HL-60 (cell line): ENCODE data around the gene SLC4A5.

ENCODE experiments used
- DNase-seq, 2 experiments: peaks; one replicate each; pipeline ENCODE4 v3.0.0-alpha.2; 2010 to 2020; ENCODE audit warnings: low read depth in 1 of 2, low spot score in 1 of 2
- H3K27ac ChIP-seq: fragments of 250-450 bp; sonication (Bioruptor Pico); replicated peaks from 2 replicates; pipeline ENCODE4 v1.5.1; 2020; ENCODE audit warnings: mild to moderate bottlenecking, moderate library complexity
- H3K27me3 ChIP-seq: fragments of 250-450 bp; sonication (Bioruptor Pico); 2 replicates; pipeline ENCODE4 v1.5.1; 2021; ENCODE audit warnings: mild to moderate bottlenecking, moderate library complexity; ENCODE audit not compliant: insufficient read depth, poor library complexity, severe bottlenecking
- H3K4me3 ChIP-seq: replicated peaks from 2 replicates; pipeline ENCODE4 v1.5.1; 2011; ENCODE audit warnings: mild to moderate bottlenecking, control low read depth, low read length; ENCODE audit not compliant: insufficient read depth
- CTCF ChIP-seq: IDR thresholded peaks from one replicate; pipeline ENCODE4 v1.5.1; 2011; ENCODE audit warnings: low read length, control low read depth, inconsistent platforms; ENCODE audit not compliant: insufficient read depth
- GABPA ChIP-seq: IDR thresholded peaks from 2 replicates; pipeline ENCODE4 v1.6.1; 2012; ENCODE audit warnings: low read depth
- POLR2AphosphoS5 ChIP-seq: IDR thresholded peaks from 2 replicates; pipeline ENCODE4 v1.6.1; 2012; ENCODE audit warnings: low read depth
- SPI1 ChIP-seq: IDR thresholded peaks from 2 replicates; pipeline ENCODE4 v1.6.1; 2012; ENCODE audit warnings: low read depth, mild to moderate bottlenecking, borderline replicate concordance
- TF ChIP-seq, protein P1 (sequence below): IDR thresholded peaks from 2 replicates; pipeline ENCODE4 v1.6.1; 2012; ENCODE audit warnings: low read depth; ENCODE audit not compliant: insufficient replicate concordance

SLC4A5 gene

DNA sequence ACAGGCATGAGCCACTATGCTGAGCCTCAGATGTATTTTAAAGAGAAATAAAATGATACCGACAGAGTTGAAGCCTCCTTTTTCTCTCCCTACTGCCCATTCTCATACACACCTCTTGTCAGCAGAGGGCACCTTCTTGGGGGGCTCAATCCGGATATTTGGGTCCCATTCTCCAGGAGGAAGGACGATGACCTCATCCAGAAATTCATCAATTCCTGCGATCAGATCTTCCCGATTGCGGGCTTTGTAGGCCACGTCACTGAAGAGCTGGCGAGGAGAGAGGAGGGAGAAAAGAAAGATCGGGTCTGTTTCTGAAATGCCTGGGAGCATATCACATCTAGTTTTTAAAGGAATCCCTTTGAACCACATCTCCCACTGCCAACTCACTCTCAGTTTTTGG, 90.4 kb downstream of the SLC4A5 start:
- no peaks in the 10 kb centered on the region for H3K27me3 ChIP-seq
- no peak overlapping the region for H3K4me3 ChIP-seq
- H3K27ac ChIP-seq, result no peak overlapping the region
- DNase-seq, result no peak
- TF ChIP-seq POLR2AphosphoS5 (no peak), GABPA (no peak), SPI1 (no peak), CTCF (no peak)
- TF ChIP-seq, protein P1, sequence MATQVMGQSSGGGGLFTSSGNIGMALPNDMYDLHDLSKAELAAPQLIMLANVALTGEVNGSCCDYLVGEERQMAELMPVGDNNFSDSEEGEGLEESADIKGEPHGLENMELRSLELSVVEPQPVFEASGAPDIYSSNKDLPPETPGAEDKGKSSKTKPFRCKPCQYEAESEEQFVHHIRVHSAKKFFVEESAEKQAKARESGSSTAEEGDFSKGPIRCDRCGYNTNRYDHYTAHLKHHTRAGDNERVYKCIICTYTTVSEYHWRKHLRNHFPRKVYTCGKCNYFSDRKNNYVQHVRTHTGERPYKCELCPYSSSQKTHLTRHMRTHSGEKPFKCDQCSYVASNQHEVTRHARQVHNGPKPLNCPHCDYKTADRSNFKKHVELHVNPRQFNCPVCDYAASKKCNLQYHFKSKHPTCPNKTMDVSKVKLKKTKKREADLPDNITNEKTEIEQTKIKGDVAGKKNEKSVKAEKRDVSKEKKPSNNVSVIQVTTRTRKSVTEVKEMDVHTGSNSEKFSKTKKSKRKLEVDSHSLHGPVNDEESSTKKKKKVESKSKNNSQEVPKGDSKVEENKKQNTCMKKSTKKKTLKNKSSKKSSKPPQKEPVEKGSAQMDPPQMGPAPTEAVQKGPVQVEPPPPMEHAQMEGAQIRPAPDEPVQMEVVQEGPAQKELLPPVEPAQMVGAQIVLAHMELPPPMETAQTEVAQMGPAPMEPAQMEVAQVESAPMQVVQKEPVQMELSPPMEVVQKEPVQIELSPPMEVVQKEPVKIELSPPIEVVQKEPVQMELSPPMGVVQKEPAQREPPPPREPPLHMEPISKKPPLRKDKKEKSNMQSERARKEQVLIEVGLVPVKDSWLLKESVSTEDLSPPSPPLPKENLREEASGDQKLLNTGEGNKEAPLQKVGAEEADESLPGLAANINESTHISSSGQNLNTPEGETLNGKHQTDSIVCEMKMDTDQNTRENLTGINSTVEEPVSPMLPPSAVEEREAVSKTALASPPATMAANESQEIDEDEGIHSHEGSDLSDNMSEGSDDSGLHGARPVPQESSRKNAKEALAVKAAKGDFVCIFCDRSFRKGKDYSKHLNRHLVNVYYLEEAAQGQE, result no peak

DNA sequence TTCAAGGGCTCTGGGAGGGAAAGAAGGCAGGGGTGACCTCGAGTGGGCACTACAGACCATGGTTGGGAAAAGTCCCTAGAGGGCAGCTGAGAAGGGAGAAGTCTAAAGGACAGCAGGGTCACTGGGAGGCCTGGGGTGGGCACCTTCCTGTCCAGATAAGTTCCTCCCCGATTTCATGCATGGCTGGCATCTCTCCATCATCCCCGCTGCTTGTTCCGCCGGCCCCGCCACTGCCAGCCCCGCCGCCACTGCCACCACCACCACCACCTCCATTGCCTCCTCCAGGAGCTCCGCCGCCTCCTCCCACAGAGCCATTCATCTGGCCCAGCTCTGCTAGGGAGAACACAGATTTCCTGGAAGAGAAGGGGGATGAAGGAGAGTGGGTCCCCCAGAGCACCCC, 91.2 kb downstream of the SLC4A5 start:
- no peak overlapping the region for H3K27ac ChIP-seq
- DNase-seq, result no peak
- no peak overlapping the region for H3K4me3 ChIP-seq
- no peaks in the 10 kb centered on the region for H3K27me3 ChIP-seq
- TF ChIP-seq CTCF (no peak), SPI1 (no peak), POLR2AphosphoS5 (no peak), GABPA (no peak)
- TF ChIP-seq, protein P1, result no peak

DNA sequence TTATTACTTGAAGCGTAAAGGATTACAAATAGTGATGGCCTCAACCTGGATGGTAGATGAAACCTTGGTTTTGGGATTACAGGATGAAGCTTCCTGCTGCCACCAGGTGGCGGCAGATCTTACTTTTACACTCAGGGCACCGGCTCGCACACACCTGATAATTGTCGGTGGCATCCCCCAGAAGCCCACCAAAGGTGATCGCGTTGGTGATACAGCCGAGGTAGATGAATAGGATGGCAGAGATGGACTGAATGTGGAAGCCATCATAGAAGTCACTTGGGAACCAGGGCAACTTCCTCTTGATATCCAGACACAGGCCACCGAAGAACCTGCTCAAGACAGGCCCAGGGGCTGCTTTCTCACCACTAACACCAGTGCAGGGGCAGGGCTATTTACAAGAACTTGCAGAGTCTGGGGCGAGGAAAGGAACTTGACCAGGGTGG, 93.0 kb downstream of the SLC4A5 start:
- no peaks in the 10 kb centered on the region for H3K27me3 ChIP-seq
- TF ChIP-seq POLR2AphosphoS5, result no peak
- TF ChIP-seq, protein P1, result no peak
- no peak for TF ChIP-seq SPI1
- TF ChIP-seq CTCF, result peak; percentile 69
- no peak for TF ChIP-seq GABPA
- peak; percentile 13 to 21 for DNase-seq
- no peak overlapping the region for H3K27ac ChIP-seq
- H3K4me3 ChIP-seq, result no peak overlapping the region
